Inflammatory macrophage treated with lipopolysaccharide for 1 hour (primary cell): ENCODE results near the gene XPA.
"Not testable (repeated sequence)": the region's sequence is repeated elsewhere in the genome, so short reads cannot be mapped to it uniquely, and the experiment has no call there.

Source experiments
- DNase-seq, 2 donors: peaks; one replicate each; pipeline ENCODE4 v3.0.0-alpha.2; 2020 to 2022

The XPA gene

DNA sequence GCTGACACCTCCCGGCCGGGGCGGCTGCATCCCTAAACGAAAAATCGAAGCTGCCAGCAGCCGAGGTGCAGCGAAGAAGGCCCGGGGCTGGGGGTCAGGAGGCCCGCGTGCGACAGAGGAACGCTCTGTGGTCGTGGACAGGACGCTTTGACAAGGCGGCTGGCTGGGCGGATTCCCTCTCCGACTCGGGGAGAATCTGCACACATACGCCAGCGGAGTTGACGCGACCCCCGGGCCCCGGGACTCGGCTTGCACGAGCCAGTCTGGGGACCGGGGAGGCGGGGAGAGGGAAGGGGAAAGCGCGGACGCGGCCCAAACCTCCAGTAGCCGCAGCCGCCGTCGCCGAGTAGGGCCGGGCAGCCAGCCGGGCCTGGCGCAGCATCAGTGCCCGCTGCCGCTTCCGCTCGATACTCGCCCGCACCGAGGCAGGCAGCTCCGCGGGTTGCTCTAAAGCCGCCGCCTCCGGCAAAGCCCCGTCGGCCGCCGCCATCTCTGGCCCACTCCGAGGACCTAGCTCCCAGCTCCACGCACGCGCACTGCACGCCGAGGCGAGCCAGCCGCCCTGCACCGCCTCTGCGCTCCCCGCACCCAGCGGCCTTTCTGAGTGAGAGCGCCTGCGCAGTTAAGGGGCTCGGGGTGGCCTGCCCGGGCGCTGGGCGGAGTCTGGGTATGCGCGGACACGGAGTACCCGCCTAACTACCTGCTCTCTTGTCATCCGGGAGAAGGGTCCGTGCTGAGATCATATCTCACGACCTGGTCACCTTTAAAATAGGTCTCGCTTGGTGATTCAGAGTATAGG, at the start of gene XPA:
TSS of gene XPA (minus strand) at position 538 of the 799 bp plus-strand sequence. CDS start at position 490, 48 bp downstream.
- DNase-seq = peak; percentile 91 to 95

DNA sequence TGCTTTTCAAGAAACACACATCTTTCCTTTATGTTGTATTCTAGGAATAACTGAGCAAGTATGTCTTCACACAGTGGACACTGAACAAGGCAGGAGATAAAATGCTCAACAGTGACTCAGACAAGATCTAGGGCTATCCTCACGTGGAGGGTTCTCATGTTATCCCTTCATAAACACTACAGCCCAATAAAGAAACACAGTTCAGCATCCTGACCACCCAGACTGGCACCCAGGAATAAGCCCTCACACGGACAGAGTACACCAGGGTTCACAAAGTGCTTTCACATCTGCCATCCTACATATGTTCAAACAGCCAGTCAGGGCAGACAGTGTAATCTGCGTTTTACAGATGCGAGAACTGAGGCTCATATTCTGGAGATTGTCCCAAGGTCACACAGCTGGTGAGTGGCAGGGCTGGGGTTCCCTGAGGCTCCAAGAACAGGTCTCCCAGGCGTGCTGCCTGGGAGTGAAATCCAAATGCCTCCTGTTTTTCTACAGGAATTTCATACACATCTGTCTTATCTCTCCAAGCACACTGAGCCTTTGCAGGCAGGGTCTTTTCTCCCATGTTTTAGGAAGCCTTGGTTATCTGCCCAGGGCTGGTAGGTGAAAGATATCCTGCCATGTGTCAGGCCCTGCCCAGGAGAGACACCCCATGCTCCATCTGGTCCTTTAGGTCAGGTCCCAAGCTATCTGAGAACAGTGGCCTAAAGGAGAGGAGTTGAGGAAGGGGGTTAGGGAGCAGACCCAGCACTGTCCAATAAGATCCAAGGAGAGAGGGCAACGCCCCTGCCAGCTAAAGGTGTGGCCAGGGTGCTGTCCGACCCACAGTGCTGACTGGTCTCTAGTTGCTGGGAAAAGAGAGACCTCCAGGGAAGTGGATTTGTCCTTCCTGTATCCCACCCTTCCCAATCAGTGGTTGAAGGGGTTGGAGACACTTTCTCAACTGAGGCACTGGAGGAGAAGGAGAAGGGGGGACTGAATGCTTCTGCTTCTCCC, 47.9 kb upstream of the XPA start:
- no peak for DNase-seq

DNA sequence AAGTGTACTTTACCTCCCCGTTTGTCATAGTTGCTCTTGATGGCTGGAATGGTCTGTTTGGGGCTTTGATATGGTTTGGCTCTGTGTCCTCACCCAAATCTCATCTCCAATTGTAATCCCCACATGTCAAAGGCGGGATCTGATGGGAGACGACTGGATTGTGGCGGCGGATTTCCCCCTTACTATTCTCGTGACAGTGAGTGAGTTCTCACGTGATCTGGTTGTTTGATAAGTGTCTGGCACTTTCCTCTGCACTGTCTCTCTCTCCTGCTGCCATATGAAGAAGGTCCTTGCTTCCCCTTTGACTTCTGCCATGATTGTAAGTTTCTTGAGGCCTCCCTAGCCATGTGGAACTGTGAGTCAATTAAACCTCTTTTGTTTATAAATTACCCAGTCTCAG, 46.9 kb upstream of the XPA start:
- not testable (repeated sequence) for DNase-seq

DNA sequence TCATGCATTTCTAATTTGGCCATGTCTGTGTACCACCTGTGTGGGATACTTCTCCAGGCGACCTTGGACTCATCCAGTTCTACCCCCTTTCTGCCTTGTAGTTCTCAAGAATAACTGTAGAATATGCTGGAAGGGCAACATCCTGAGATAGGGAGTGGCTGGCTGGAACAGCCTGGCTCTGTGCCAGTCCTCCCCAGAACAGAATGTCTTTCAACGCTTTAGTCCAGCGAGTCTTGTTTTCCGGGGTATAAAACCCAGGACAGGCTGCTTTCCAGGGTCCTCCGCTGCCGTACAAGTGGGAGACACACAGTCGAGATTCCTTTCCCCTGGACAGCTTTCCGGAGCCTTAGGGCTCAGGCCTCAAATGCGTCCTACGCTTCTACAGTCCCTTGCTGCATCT, 45.4 kb upstream of the XPA start:
- DNase-seq = no peak

DNA sequence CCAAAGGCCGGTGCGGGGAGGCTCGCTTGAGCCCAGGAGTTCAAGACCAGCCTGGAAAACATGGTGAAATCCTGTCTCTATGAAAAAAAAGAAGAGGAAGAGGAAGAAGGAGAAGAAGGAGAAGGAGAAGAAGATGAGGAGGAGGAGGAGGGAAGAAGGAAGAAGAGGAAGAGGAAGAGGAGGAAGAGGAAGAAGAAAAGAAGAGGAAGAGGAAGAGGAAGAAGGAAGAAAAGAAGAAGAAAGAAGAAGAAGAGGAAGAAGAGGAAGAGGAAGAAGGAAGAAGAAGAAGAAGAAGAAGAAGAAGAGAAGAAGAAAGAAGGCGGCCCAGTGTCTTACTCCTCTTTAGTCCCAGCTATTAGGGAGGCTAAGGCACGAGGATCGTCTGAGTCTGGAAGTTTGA, 44.8 kb upstream of the XPA start:
- no peak for DNase-seq

DNA sequence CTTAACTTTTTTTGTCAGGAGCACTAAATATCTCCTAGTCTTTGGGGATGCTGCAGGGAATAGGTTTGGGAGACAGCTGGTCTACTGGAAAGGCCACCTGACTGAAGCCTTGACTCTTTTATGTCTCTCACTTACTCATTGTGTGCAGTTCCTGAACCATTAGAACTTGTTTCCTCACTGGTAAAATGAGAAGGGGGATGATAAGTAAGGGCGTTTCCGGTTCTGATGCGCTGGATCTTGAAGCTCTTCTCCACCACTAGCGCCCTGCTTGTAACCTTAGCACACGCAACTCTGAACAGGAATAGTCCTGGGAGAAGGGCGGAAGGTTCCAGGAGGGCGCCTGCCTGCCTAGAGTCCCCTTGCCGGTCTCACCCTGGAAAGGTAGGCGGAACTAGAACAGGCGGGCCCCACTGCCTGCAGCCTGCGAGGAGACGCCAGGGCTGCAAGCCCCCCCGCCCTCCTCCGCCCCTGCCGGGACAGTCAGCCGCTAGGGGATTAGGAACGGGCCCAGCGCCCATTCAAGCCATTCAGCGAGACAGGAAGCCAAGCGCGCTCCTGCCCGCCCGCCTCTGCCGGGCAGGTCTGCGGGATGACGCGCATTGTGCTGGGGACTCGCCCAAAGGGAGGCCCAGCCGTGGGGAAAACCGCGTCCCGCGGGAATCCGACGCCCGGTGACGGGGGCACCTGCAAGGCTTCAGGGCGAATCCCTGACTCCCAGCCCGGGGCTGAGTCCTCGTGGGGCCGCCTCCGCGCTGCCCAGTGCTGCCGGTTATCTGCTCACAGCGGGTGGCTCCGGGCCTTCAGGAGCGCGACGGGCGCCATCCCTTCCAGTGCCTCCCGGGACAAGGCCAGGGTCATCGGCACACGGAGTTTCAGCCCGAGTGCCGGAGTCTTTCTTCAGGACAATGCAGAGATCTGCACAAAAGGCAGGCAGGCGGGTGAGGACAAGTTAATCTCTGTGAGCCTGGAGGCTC, 44.0 kb upstream of the XPA start:
- DNase-seq = no peak

DNA sequence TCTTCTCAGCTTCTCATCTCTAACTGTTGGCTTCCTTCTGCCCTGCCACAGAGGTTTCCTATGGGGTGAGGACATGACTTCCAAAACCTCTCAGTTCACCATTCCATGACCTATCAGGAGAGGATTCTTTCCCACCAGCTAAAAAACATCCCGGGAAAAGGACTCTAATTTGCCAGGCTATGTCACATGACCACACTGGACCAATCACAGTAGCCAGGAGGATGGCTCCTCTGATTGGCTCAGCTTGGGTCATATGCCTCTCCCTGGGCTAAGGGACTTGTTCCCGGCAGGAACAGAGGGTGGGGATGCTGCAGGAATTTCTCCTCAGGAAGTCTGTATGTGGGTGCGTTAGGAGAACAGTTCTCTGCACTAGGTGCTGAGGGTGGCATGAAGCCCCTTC, 40.3 kb upstream of the XPA start:
- DNase-seq = no peak

DNA sequence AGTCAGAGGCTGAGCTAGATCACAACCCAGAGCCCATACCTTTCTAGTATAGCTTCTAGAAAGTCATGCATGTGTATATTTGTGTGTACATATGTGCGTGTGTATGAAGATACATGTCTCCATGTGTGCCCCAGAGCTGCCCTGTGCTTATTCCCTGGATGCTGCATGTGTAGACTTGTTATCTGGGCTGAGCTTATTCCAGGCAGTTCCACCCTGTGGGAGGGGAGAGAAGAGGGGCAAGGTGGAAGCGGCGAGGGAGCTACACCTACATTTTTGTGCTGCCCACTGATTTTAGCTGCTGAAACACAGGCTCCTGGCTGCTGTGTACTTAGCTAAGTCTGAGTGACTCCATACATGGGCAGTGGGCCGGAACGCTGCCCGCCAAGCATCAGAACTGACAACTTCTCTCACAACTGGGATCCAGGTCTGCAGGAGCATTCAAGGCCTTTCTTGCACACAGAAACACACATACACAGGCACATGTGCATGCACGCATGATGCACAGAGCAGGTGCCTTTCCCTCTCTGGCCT, 38.0 kb upstream of the XPA start:
- no peak for DNase-seq

DNA sequence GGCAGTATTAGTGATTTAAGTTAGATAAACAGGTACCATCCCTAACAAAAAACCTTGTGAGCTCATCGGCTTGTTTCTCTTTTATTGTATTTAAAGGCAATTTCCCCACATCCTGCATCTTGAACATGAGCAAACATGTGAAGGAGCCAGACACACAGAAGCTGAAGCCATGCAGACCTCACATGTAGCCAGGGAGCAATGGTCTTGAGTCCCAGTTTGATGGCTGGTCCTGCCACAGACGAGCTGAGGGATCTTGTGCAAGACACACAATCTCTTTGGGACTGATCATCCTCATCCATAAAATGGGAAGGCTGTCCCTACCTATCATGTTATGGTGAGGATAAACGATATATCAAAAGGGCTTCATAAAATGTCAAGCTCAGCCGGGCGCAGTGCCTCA, 29.6 kb upstream of the XPA start:
- no peak for DNase-seq

DNA sequence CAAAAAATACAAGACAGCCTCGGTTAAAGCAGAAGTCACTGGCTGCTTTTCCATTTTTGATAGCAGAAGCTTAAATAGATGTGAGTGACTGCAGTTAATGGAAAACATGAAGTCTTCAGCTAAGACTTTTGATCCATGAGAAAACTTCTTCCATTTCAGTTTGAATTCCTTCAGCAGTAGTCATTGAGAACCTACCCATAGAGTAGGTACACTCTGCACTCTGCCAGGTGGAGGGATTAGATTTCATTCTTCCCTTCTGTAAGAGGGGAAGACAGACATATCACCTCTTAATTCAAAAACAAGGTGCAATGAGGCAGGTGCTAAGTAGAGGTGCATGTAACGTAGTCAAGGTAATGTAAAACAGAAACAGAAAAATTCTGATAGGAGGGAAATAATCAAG, 26.7 kb upstream of the XPA start:
- no peak for DNase-seq

DNA sequence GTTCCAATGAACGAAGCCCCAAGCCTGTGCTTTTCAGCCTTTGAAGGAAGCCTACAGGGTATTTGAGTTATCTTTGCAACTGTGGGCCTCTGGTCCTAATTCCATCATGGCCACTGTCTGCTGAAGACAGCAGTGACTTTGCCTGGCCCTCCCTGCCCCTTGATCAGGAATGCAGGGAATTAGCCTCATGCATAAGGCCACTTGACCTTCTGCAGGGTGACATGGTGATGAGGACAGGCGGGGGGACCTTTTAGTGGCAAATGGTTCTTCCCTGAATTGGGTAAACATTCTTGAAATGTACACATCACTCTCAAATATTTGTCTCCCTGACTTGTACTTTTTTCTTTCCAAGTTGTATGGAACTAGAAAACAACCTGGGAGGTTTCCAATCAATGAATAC, 25.2 kb upstream of the XPA start:
- no peak for DNase-seq

DNA sequence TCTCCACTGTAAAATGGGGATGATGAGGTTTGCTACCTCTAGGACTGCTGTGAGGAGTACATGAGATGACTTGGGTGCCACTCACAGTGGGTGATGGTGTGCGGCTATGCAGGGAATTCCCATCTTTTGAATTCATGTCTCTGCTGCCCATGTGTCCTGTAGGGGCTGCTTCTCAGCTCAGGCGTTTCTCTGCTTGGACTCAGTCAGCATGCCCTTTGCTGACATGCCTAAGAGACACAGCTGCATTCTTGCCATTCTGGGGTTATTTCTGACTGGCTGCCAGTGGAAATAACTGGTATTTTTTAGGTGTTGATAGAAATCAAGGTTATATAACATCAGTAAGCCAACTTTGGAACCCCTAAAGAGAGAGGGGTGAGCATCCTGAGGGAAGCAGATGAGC, 24.3 kb upstream of the XPA start:
- DNase-seq = no peak

DNA sequence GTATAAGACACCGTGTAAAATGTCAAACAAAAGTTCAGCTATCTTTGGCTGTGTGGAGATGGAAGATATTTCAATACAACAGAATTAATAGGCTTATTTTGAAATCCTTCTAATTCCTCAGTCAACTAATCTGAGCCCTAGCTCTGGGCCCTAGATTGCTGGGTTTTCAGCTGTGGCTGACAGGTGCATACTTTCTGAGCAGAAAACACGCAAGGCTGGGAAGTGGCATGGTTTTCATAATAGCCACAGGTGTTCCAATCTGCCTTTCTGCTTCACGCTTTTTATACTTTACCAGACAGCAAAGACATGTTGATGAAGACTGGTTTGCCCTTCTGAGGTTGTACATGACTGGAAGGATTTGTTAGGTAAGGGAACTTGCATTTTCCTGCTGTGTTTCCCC, 20.7 kb upstream of the XPA start:
- no peak for DNase-seq

DNA sequence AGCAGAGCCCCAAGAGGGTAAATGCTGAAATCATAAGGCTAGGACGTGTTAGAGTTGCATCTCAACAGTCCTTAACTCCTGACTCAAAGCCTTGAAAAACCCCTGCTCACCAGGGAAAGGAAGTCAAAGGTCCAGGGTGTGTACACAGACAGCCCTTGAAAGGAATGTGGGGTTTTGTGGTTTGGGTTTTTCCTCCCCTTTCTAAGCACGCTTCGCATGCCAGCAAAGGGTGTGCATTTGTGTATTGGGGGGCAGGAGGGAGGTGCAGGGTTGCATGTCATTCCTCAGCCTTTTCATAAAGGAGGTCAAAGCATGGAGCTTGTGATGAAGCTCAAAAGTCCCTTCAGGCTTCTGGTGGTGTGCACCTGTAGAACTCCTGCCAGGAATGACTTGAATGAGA, 17.3 kb upstream of the XPA start:
- DNase-seq = peak in 1 of 2 donors; percentile 36

DNA sequence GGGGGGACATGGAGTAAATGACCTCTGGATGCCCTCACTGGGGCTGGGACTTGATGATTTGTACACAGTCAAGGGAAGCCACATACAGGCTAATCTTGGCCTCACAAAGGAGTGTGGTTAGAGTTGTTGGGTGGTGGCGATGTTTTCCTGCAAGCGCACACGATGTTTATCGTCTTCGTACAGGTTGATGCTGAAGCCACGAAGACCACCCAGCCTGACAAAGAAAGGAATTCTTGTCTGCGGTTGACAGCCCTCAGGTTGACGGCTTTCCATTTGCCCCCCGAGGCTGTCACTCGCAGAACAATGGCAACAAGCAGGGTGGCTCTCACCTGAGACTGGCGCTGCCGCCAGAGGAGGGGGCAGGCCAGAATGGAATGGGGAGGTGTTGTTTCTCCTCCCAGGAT, 14.1 kb upstream of the XPA start:
- DNase-seq = no peak

DNA sequence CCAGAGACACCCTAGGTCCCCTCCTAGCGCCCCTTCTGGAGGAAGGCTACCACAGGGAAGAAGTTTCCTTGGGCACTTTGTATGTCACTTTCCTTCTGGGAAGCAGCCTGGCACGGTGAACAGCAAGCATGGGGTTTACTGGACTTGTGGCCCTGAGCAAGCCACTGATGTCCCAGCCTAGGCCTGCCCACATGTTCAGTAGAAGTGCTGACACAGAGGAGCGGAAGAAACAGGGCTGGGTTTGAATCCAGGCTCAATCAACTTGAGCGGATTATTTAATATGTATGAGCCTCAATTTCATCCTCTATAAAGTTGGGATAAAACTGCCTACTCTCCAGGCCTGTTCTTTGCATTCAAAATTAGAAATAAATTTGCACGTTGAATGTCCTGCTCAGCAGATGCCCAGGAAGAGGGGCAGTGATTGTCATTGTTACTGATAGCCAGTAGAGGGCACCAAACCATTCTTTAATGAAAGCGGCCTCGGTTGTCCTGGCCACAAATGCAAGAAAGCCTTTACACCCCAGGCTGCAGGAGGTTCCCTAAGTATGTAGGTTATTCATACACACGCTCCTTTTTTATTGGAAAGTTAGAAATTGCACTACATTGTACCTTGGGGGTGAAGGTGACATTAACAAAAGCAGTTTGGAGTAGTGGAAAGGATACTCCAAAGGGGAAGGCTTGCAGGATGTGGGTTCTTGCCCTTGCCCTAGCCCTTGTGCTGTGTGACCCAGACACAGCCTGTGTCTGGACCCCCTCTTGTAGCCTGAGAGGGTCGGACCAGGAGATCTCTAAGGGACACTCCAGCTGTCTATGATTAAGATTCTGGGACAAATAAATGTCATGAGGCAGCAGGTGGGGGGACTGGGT, 13.4 kb upstream of the XPA start:
- DNase-seq = peak; percentile 46 to 80

DNA sequence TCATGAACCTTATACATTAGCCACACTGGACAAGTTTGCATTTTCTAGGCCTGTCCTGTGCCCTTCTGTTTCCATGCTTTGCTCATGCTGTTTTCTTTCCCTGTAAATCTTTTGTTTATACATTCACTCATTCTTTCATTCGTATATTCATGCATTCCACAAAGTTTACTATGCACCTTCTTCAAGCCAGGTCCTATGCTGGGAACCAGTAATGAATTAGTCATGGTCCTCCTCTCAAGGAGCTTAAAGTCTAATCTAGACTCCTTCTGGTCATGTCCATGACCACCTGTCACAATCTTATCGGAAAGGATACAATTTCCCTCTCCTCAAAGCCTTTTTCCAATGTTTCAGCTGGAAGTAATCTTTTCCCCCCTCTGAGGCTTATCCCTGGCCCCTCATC, 9.1 kb upstream of the XPA start:
- DNase-seq = no peak

DNA sequence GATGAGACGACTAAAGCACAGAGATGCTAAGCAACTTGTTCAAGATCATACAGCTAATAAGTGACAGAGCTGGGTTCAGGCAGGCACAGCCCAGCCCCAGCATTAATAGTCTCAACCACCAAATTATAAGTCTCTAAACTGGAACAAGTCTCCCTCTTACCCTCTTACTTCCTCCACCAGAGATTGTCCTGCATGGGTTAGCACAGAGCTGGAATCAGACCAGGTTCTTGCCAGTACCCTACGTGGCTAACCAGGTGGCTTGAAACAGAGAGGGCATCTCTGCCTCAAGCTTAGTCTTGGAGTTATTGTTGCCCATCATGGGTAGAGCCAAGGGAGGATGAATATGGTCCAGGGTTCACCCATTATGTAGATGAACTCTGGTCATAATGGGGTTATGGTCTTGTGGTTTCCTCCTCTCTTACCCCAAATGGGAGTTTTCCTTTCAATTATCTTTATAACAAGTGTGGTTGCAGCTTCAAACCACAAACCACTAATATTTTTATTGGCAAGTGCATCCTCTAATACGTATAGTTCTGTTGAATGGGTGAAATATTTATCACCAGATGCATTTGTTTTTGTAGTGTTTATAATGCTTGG, 8.3 kb upstream of the XPA start:
- DNase-seq = no peak

DNA sequence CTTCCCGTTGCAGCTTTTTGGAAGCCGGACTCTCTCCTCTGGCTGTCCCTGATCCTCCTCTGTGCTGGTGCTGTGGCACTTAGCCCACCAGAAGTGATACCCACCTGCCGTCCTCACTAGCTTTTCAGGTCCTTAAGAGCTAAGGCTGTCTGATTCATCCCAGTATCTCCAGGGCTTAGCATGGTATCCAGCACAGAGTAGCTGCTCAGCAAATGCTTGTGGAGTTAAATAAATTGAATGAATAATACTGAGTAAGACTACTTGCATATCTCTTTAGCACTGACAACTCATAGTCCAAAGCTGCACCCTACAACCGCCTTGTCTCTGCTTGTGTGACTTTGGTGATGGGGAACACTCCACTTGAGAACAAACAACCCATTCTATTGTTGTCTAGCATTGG, 7.7 kb upstream of the XPA start:
- no peak for DNase-seq

DNA sequence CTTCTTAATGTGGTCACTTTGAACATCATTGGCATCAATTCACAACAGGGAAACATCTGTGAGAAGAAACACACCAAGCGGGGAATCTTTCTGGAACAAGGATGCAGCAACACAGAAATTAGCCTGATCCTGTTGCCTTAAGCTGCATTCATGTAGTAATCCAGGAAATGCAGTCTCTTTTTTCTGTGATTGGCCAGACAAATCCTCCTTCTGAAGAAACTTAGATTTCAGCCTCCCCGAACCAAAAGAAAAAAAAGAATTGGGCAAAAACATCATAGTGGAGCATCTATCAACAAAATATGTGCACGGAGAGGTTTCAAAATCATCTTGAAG, 7.2 kb upstream of the XPA start:
- no peak for DNase-seq
